GM23338 (cell line): ENCODE results near the gene CEP57.

Source experiments
- CREB1 ChIP-seq: fragments of 250-450 bp; sonication (Bioruptor Pico); IDR thresholded peaks from 2 replicates; pipeline ENCODE4 v1.5.0; 2020; ENCODE audit warnings: low read depth, mild to moderate bottlenecking, moderate library complexity
- CTCF ChIP-seq, 2 experiments: fragments of 200-600 bp in 1 of 2; sonication (generic) in 1 of 2; conservative IDR thresholded peaks; 2 replicates each; pipeline versions ENCODE4 v1.5.1 to v1.6.1; 2016 to 2017; ENCODE audit warnings: antibody characterized with exemption in 2 of 2, low read depth in 2 of 2, mild to moderate bottlenecking in 2 of 2, moderate library complexity in 1 of 2
- ETS1 ChIP-seq: IDR thresholded peaks from 2 replicates; pipeline ENCODE4 v1.6.1; 2016; ENCODE audit warnings: antibody characterized with exemption
- EZH2 ChIP-seq: fragments of 200-600 bp; sonication (generic); IDR thresholded peaks from one replicate; pipeline ENCODE4 v1.8.0; 2017; ENCODE audit warnings: antibody characterized with exemption, mild to moderate bottlenecking, low read depth; ENCODE audit not compliant: unreplicated experiment
- EZH2phosphoT487 ChIP-seq: fragments of 200-600 bp; sonication (generic); IDR thresholded peaks from one replicate; pipeline ENCODE4 v1.8.1; 2018; ENCODE audit warnings: antibody characterized with exemption; ENCODE audit not compliant: unreplicated experiment
- JUNB ChIP-seq: IDR thresholded peaks from one replicate; pipeline ENCODE4 v1.6.1; 2016; ENCODE audit warnings: antibody characterized with exemption; ENCODE audit not compliant: unreplicated experiment
- POLR2AphosphoS5 ChIP-seq: IDR thresholded peaks from 2 replicates; pipeline ENCODE4 v1.6.1; 2016; ENCODE audit warnings: antibody characterized with exemption, low read depth
- REST ChIP-seq: IDR thresholded peaks from one replicate; pipeline ENCODE4 v1.6.1; 2018; ENCODE audit warnings: antibody characterized with exemption; ENCODE audit not compliant: unreplicated experiment
- STAT1 ChIP-seq: IDR thresholded peaks from one replicate; pipeline ENCODE4 v1.6.1; 2016; ENCODE audit warnings: antibody characterized with exemption; ENCODE audit not compliant: unreplicated experiment
- ZNF114 ChIP-seq: fragments of 250-450 bp; sonication (Bioruptor Pico); IDR thresholded peaks from 2 replicates; pipeline ENCODE4 v1.5.0; 2020; ENCODE audit warnings: mild to moderate bottlenecking, moderate library complexity
- ZNF331 ChIP-seq: fragments of 250-450 bp; sonication (Bioruptor Pico); IDR thresholded peaks from 2 replicates; pipeline ENCODE4 v1.5.0; 2020; ENCODE audit warnings: low read depth, mild to moderate bottlenecking, moderate library complexity

GRCh38 chr11:95778699-95779098 lies 11.6 kb upstream of the CEP57 start:
- TF ChIP-seq EZH2 (no peak), POLR2AphosphoS5 (no peak), CTCF (conservative IDR thresholded peaks at IDR 0.05; ENCODE audit: low read depth in 2 of 2) (no peak), REST (no peak), CREB1 (no peak), JUNB (no peak), EZH2phosphoT487 (no peak), ZNF114 (CRISPR knock-in tag) (no peak), ETS1 (no peak), ZNF331 (CRISPR knock-in tag) (no peak), STAT1 (no peak)
